Posterior cingulate gyrus (tissue), 11 donors: ENCODE data around the gene FERMT1.
"Not testable (repeated sequence)": the region's sequence is repeated elsewhere in the genome, so short reads cannot be mapped to it uniquely, and the experiment has no call there.

Source experiments
- DNase-seq, 10 donors: peaks; one replicate each; pipeline versions ENCODE4 v3.0.0 to v3.0.0-alpha.2; 2020 to 2021; ENCODE audit warnings: mixed read lengths in 3 of 10
- intact Hi-C: fragments of 100-400 bp; cut with DNase I; formaldehyde crosslinking; loops from one replicate; pipeline ENCODE4 v1.15.1; 2023

FERMT1 gene

GRCh38 chr20:6074145-6074561 is 48.7 kb downstream of the FERMT1 start:
- intact Hi-C loops = no loop called here

GRCh38 chr20:6070829-6071695 is 51.8 kb downstream of the FERMT1 start:
- no peak for DNase-seq
- intact Hi-C loops = no loop called here

More at GRCh38 chr20:6074145-6074561, 48.7 kb downstream of the FERMT1 start:
- no peak for DNase-seq

- DNase-seq = no peak
- intact Hi-C loops = no loop called here
These were observed 53.2 kb downstream of the FERMT1 start for GRCh38 chr20:6069669-6070068.

GRCh38 chr20:6067763-6068318 is 55.0 kb downstream of the FERMT1 start:
- no peak for DNase-seq
- intact Hi-C loops = no loop called here

- no peak for DNase-seq
- intact Hi-C loops = no loop called here
These were observed 56.2 kb downstream of the FERMT1 start for GRCh38 chr20:6066582-6066981.

- intact Hi-C loops = no loop called here
These were observed 61.3 kb downstream of the FERMT1 start for GRCh38 chr20:6061544-6061943.

GRCh38 chr20:6060213-6060612 is 62.6 kb downstream of the FERMT1 start:
- DNase-seq = no peak
- intact Hi-C loops = no loop called here

More at GRCh38 chr20:6061544-6061943, 61.3 kb downstream of the FERMT1 start:
- no peak for DNase-seq

GRCh38 chr20:6058684-6059295 is 64.0 kb downstream of the FERMT1 start:
- intact Hi-C loops = no loop called here
- no peak for DNase-seq

- no peak for DNase-seq
- intact Hi-C loops = no loop called here
These were observed 65.1 kb downstream of the FERMT1 start for GRCh38 chr20:6057691-6058090.

GRCh38 chr20:6057139-6057538 is 65.7 kb downstream of the FERMT1 start:
- DNase-seq = no peak
- intact Hi-C loops = no loop called here

- intact Hi-C loops = no loop called here
- DNase-seq = no peak
These were observed 66.8 kb downstream of the FERMT1 start for GRCh38 chr20:6055981-6056569.

- intact Hi-C loops = no loop called here
These were observed 67.6 kb downstream of the FERMT1 start for GRCh38 chr20:6055161-6055783.

GRCh38 chr20:6054689-6055051 is 68.2 kb downstream of the FERMT1 start:
- DNase-seq, intact Hi-C loops: not testable (repeated sequence)

More at GRCh38 chr20:6055161-6055783, 67.6 kb downstream of the FERMT1 start:
- no peak for DNase-seq

- intact Hi-C loops = no loop called here
- no peak for DNase-seq
These were observed 68.8 kb downstream of the FERMT1 start, which contains the start of gene LRRN4 for GRCh38 chr20:6053776-6054688. LRRN4 (minus strand) TSS chr20:6054060; CDS start chr20:6052799, 1,261 bp downstream.

- no peak for DNase-seq
- intact Hi-C loops = no loop called here
These were observed 69.6 kb downstream of the FERMT1 start for GRCh38 chr20:6053064-6053775.

- no peak for DNase-seq
- intact Hi-C loops = no loop called here
These were observed 71.3 kb downstream of the FERMT1 start for GRCh38 chr20:6051505-6051904.

- no peak for DNase-seq
- intact Hi-C loops = no loop called here
These were observed 74.4 kb downstream of the FERMT1 start for GRCh38 chr20:6048391-6048790.

- no peak for DNase-seq
- intact Hi-C loops = no loop called here
These were observed 76.4 kb downstream of the FERMT1 start for GRCh38 chr20:6046432-6046831.

GRCh38 chr20:6045566-6045965 is 77.3 kb downstream of the FERMT1 start:
- DNase-seq = no peak
- intact Hi-C loops = no loop called here
